HG03521 (cell line): ENCODE results near the gene KRTAP9-2.
"Not testable (repeated sequence)": the region's sequence is repeated elsewhere in the genome, so short reads cannot be mapped to it uniquely, and the experiment has no call there.

Source experiments
- ATAC-seq: cut with Tn5 transposase; IDR thresholded peaks from one replicate; pipeline ENCODE4 v1.9.1; 2021; ENCODE audit warnings: mild to moderate bottlenecking, moderate library complexity; ENCODE audit not compliant: unreplicated experiment

The KRTAP9-2 gene

DNA sequence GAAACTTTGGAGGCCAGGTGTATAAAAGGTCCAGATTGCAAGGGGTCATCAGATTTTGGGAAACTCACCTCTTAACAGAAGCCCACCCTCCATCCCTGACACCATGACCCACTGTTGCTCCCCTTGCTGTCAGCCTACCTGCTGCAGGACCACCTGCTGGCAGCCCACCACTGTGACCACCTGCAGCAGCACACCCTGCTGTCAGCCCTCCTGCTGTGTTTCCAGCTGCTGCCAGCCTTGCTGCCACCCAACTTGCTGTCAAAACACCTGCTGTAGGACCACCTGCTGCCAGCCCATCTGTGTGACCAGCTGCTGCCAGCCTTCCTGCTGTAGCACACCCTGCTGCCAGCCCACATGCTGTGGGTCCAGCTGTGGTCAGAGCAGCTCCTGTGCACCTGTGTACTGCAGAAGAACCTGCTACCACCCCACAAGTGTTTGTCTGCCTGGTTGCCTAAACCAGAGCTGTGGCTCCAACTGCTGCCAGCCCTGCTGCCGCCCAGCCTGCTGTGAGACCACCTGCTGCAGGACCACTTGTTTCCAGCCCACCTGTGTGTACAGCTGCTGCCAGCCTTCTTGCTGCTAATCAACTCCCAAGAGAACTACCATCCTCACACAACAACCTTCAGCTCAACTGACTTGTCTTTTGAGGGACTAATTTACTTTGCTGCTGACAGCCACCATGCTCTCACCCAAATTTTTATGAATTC, 6.1 kb downstream of the KRTAP9-2 start, which contains the start of gene KRTAP9-3:
KRTAP9-3 (plus strand) TSS at position 51 of the 707 bp plus-strand sequence; CDS start at position 104, 53 bp downstream.
- not testable (repeated sequence) for ATAC-seq

DNA sequence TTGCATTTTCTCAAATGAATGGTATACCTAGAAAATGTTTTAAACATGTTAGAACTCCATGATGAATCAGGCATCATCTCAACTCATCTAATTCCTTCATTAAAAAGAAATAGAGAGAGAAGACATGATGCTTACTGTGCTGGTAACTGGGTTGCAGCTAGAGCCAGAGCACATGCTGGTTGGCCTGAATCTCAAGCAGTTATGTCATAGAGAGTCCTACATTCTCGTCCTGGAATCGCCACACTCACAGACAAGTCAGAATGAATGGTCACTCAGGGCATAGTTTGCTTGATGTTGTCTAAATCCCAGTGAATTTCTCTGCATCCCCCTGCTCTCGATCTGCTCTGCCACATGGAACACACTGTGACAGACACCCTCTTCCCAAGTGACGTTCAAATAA, 10.7 kb downstream of the KRTAP9-2 start:
- ATAC-seq, result not testable (repeated sequence)

DNA sequence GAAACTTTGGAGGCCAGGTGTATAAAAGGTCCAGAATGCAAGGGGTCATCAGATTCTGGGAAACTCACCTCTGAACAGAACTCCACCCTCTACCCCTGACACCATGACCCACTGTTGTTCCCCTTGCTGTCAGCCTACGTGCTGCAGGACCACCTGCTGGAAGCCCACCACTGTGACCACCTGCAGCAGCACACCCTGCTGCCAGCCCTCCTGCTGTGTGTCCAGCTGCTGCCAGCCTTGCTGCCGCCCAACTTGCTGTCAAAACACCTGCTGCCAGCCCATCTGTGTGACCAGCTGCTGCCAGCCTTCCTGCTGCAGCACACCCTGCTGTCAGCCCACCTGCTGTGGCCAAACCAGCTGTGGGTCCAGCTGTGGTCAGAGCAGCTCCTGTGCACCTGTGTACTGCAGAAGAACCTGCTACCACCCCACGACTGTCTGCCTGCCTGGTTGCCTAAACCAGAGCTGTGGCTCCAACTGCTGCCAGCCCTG, 11.5 kb downstream of the KRTAP9-2 start, which contains the start of gene KRTAP9-8:
KRTAP9-8 (plus strand) TSS at position 51 of the 489 bp plus-strand sequence; CDS start at position 104, 53 bp downstream.
- not testable (repeated sequence) for ATAC-seq

DNA sequence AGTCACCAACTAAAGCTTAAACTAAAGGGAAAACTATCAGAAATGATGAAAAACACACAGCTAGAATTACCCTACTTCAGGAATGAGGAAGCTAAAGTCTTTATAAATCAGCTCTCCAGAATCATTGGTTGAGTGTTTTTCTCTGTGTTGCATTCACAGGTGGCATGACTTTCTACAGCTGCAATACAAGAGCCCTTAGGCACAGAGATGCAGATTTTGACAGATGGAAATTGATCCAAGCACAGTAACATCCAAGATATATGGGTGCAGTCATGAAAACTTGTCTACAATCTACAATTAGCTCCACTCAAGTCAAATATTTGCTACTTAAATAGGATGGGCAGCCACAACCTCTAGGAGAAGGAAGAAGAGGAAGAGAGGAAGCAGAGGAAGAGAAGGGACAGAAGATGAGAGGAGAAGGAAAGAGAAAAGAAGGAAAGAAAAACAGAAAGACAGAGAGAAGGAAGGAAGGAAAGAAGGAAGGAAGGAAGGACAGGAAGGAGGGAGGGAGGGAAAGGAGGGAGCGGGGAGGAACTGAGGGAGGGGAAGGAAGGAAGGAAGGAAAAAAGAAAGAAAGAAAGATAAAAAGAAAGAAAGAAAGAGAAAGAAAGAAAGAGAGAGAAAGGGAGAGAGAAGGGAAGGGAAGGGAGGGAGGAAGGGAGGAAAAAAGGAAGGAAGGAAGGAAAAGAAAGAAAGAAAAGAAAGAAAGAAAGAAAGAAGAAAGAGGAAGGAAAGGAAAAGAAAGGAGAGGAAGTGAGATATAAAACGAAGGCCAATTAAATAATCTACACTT, 20.7 kb downstream of the KRTAP9-2 start:
- not testable (repeated sequence) for ATAC-seq

DNA sequence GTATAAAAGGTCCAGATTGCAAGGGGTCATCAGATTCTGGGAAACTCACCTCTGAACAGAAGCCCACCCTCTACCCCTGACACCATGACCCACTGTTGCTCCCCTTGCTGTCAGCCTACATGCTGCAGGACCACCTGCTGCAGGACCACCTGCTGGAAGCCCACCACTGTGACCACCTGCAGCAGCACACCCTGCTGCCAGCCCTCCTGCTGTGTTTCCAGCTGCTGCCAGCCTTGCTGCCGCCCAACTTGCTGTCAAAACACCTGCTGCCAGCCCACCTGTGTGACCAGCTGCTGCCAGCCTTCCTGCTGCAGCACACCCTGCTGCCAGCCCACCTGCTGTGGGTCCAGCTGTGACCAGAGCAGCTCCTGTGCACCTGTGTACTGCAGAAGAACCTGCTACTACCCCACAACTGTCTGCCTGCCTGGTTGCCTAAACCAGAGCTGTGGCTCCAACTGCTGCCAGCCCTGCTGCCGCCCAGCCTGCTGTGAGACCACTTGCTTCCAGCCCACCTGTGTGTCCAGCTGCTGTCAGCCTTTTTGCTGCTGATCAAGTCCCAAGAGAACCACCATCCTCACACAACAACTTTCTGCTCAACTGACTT, 23.3 kb downstream of the KRTAP9-2 start, which contains the start of gene KRTAP9-4:
KRTAP9-4 (plus strand) TSS at position 51 of the 604 bp plus-strand sequence; CDS start at position 85, 34 bp downstream.
- ATAC-seq, result not testable (repeated sequence)

DNA sequence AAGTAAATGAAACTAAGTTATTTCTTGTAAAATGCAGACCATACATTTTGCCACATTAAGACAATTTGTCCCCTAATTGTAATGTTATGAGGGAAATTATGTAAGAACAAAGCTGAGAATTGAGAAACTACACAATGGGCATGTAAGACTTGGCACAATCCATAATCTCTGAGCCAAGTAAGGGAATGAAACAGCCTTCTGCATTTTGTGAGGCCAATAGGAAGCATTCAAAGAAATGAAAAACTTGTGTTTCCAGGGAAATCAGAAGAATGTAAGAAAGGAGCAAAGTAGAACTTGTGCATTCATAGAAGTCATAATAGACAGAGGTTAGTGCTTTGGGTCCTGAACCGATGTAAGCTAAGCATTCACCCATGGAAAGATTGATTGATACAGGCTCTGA, 24.8 kb downstream of the KRTAP9-2 start:
- no peak for ATAC-seq

DNA sequence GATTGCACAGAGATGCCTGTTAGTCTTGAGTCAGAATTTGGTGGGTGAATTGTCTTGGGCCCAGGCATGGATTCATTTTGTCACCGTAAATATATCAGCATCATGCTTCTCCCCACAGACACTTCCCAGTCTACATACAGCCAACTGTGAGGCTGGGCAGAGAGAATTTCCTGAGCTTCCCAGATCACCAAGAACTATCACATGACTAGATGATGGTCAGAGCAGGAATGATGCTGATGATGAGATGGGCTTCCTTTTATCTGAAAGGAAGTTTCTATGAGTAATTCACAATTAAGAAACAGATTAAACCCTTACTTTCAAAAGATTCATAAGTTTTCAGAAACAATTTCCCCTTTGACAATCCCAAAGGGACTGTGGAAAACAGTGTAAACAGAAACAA, 28.4 kb downstream of the KRTAP9-2 start:
- no peak for ATAC-seq

DNA sequence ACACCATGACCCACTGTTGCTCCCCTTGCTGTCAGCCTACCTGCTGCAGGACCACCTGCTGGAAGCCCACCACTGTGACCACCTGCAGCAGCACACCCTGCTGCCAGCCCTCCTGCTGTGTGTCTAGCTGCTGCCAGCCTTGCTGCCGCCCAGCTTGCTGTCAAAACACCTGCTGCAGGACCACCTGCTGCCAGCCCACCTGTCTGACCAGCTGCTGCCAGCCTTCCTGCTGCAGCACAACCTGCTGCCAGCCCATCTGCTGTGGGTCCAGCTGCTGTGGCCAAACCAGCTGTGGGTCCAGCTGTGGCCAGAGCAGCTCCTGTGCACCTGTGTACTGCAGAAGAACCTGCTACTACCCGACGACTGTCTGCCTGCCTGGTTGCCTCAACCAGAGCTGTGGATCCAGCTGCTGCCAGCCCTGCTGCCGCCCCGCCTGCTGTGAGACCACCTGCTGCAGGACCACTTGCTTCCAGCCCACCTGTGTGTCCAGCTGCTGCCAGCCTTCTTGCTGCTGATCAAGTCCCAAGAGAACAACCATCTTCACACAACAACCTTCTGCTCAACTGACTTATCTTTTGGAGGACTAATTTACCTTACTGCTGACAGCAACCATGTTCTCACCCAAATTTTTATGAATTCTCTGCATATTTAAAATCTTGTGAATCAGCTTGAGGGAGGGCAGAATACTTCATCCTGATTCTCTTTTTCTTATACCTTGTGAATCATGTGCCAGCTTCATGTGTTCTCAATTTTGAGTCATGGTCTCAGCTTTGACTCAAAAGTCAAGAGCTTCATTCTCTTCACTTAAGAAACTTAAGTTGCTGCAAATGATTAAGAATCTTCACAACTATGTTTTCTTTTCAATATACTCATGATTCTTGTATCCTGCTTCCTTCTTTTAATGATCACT, 29.2 kb downstream of the KRTAP9-2 start, which contains the start of gene KRTAP9-9:
KRTAP9-9 (plus strand) TSS at position 4 of the 910 bp plus-strand sequence.
- ATAC-seq, result not testable (repeated sequence)

DNA sequence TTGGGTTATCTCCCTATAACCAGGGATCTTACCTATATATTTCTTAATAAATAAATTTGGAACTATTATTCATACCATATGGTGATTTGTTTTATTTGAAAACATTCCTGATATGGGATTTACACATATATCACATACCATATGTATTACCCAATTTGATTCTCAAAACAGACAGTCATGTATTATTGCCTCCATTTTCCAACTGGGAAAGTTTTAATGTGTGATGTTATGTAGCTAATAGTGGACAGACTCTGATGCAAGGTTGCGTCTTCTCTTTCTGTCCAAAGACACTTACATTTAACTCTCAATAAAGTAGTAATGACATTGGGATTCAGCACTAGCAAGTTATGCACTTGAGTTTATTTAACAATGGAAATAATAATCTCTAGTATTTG, 29.8 kb downstream of the KRTAP9-2 start:
- no peak for ATAC-seq

DNA sequence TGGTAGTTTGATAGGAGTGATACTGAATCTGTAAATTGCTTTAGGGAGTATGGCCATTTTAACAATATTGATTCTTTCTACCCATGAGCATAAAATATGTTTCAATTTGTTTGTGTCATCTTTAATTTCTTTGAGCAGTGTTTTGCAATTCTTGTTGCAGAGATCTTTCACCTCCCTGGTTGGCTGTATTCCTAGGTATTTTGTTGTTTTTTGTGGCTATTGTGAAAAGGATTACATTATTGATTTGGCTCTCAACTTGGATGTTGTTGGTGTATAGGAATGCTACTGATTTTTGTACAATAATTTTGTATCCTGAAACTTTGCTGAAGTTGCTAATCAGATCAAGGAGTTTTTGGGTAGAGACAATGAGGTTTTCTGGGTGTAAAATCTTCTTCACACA, 32.0 kb downstream of the KRTAP9-2 start:
- no peak for ATAC-seq

DNA sequence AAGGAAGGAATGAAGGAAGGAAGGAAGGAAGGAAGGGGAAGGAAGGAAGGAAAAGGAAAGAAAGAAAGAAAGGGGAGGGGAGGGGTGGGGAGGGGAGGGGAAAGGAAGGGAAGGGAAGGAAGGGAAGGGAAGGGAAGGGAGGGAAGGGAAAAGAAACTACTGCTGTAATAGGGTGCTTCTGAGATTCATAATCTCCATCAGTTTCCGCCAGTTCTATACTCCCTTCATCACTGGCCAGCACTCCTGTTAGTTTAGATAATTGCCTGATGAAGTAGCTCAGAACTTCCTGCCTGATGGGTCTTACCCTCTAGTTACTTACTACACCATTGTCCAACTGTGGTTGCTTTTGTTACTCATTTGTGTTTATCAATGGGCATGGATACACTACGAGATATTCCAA, 36.8 kb downstream of the KRTAP9-2 start:
- ATAC-seq, result no peak

DNA sequence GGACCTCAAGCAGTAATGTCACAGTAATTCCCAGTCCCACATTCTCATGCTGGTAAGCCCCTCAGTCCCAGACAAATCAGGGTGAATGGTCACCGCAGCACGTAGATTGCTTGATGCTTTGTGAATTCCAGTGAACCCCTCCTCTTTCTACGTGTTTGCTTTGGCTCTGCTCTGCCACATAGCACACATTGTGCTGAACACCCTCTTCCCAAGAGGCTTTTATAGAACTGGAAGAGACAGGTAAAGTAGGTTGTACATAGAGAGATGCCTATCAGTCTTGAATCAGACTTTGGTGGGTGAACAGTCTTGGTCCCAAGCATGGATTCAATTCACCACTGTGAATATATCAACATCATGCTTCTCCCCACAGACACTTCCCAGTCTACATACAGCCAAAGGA, 38.2 kb downstream of the KRTAP9-2 start:
- no peak for ATAC-seq

DNA sequence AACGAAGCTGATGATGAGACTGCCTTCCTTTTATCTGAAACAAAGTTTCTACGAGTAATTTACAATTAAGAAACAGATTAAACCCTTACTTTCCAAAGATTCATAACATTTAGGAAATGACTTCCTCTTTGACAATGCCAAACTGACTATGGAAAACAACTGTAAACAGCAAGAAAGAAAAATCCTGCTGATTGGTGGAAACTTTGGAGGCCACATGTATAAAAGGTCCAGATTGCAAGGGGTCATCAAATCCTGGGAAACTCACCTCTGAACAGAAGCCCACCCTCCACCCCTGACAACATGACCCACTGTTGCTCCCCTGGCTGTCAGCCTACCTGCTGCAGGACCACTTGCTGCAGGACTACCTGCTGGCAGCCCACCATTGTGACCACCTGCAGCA, 38.6 kb downstream of the KRTAP9-2 start, which contains the start of gene KRTAP9-6:
KRTAP9-6 (plus strand) TSS at position 301 of the 400 bp plus-strand sequence; CDS start at position 301, 0 bp downstream.
- no peak for ATAC-seq

DNA sequence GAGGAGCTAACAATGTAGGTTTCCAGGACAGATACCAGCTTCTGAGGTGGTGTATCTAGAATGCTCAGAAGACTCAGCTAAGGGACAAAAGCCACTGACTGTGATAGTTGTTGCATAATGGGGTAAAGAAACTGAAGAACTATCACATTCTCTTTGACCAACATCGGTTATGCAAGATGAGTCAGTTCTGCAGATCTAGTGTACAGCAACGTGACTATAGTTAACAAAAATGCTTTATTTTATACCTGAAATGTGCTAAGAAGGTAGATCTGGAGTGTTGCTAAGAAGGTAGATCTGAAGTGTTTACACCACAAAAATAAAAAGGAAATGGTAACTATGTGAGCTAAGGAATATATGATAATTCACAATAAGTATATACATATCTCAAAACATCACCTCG, 41.3 kb downstream of the KRTAP9-2 start:
- ATAC-seq, result no peak

DNA sequence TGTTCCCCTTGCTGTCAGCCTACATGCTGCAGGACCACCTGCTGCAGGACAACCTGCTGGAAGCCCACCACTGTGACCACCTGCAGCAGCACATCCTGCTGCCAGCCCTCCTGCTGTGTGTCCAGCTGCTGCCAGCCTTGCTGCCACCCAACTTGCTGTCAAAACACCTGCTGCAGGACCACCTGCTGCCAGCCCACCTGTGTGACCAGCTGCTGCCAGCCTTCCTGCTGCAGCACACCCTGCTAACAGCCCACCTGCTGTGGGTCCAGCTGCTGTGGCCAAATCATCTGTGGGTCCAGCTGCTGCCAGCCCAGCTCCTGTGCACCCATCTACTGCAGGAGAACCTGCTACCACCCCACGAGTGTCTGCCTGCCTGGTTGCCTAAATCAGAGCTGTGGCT, 44.9 kb downstream of the KRTAP9-2 start:
- ATAC-seq, result not testable (repeated sequence)

DNA sequence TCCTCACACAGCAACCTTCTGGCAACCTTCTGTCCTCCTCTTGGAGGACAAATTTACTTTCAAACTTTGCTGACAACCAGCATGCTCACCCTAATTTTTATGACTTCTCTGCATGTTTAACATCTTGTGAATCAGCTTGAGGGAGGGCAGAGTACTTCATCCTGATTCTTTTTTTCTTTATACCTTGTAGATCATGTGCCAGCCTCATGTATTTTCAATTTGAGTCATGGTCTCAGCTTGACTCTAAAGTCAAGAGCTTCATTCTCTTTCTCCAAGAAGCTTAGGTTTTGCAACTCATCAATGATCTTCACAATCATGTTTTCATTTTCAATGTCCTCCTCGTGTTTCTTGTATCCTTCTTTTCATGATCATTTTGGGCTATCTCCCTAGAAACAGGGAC, 45.4 kb downstream of the KRTAP9-2 start:
- no peak for ATAC-seq

DNA sequence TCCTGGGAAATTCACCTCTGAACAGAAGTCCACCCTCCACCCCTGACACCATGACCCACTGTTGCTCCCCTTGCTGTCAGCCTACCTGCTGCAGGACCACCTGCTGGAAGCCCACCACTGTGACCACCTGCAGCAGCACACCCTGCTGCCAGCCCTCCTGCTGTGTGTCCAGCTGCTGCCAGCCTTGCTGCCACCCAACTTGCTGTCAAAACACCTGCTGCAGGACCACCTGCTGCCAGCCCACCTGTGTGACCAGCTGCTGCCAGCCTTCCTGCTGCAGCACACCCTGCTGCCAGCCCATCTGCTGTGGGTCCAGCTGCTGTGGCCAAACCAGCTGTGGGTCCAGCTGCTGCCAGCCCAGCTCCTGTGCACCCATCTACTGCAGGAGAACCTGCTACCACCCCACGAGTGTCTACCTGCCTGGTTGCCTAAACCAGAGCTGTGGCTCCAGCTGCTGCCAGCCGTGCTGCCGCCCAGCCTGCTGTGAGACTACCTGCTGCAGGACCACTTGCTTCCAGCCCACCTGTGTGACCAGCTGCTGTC, 49.3 kb downstream of the KRTAP9-2 start, which contains the start of gene KRTAP9-7:
KRTAP9-7 (plus strand) TSS at position 51 of the 543 bp plus-strand sequence; CDS start at position 51, 0 bp downstream.
- ATAC-seq, result not testable (repeated sequence)
